LNCAP (cell line): Measurements from ENCODE around the gene ZNF232.

Experiments
- CTCF ChIP-seq: fragments of 450-650 bp; IDR thresholded peaks from 2 replicates; pipeline ENCODE4 v1.5.1; 2017; ENCODE audit warnings: mild to moderate bottlenecking

Gene ZNF232

GRCh38 chr17:5080591-5080990 is 31.1 kb downstream of the ZNF232 start:
- no peak for TF ChIP-seq CTCF

GRCh38 chr17:5078106-5079028 is 33.3 kb downstream of the ZNF232 start, which contains the start of gene ZFP3:
Gene ZFP3 (plus strand): TSS chr17:5078467. CDS start chr17:5091505, 13,038 bp downstream.
- TF ChIP-seq CTCF = no peak

GRCh38 chr17:5077781-5078105 is 33.9 kb downstream of the ZNF232 start:
- TF ChIP-seq CTCF = no peak

GRCh38 chr17:5069724-5070123 is 42.0 kb downstream of the ZNF232 start:
- TF ChIP-seq CTCF = no peak

- no peak for TF ChIP-seq CTCF
These were observed 43.4 kb downstream of the ZNF232 start for GRCh38 chr17:5068236-5068635.

- TF ChIP-seq CTCF = no peak
These were observed 46.4 kb downstream of the ZNF232 start for GRCh38 chr17:5065227-5065744.
